ENCODE results near the gene MYO1H. TPM values are rescaled to one million over a fixed set of nuclear protein-coding genes. Genes with fewer than 3 reads are reported as not detected.
A peak's percentile ranks its signal among the peaks of the same experiment; 100 is the strongest.

MYO1H gene
- total and polyA plus RNA-seq, 2 experiments from 2014 or later: not detected

GRCh38 chr12:109393437-109394345, 46.0 kb downstream of the MYO1H start:
- H3K79me2 ChIP-seq (replicated peaks; ENCODE audit: insufficient read depth): no peaks in the 10 kb centered on the region
- no peak for TF ChIP-seq CREB1 (CRISPR knock-in tag; IDR thresholded peaks at IDR 0.05; ENCODE audit: low read depth)
- peak; percentile 90 to 96 for TF ChIP-seq CTCF (conservative IDR thresholded peaks at IDR 0.05; ENCODE audit: low read depth in 2 of 2)
- TF ChIP-seq ZNF114 (CRISPR knock-in tag; IDR thresholded peaks at IDR 0.05): no peak
- TF ChIP-seq POLR2AphosphoS5 (IDR thresholded peaks at IDR 0.05; ENCODE audit: low read depth): no peak
- no peak for TF ChIP-seq ZNF462 (CRISPR knock-in tag; IDR thresholded peaks at IDR 0.05)
- no peak for TF ChIP-seq EZH2 (IDR thresholded peaks at IDR 0.05; ENCODE audit: low read depth, unreplicated experiment)
- TF ChIP-seq NANOG (IDR thresholded peaks at IDR 0.05; ENCODE audit: borderline replicate concordance): no peak
- no peak for TF ChIP-seq JUNB (IDR thresholded peaks at IDR 0.05; ENCODE audit: unreplicated experiment)
- TF ChIP-seq ZNF331 (CRISPR knock-in tag; IDR thresholded peaks at IDR 0.05; ENCODE audit: low read depth): no peak
- Mint-ChIP-seq H3K4me3 (no peak overlapping the region), H3K36me3 (ENCODE audit: low read depth) (no peaks in the 10 kb centered on the region), H3K9me3 (no peaks in the 10 kb centered on the region; the same call in 2 of the 3 replicates), H3K4me1 (no peaks in the 10 kb centered on the region), H3K27me3 (ENCODE audit: insufficient read depth, low read depth, poor library complexity) (peaks cover 4% of the 10 kb centered on the region), H3K27ac (no peak overlapping the region)
- ATAC-seq: peak; percentile 81
- H3K4me1 ChIP-seq (ENCODE audit: insufficient read depth): no peaks in the 10 kb centered on the region
- no peaks in the 10 kb centered on the region for H3K27me3 ChIP-seq (ENCODE audit: insufficient read depth)
- no peaks in the 10 kb centered on the region for H3F3A ChIP-seq (replicated peaks; ENCODE audit: low read depth)
- H3K36me3 ChIP-seq (ENCODE audit: insufficient read depth): no peaks in the 10 kb centered on the region
- no peaks in the 10 kb centered on the region for H4K20me1 ChIP-seq (replicated peaks; ENCODE audit: insufficient read depth)
- H2AFZ ChIP-seq: no peak overlapping the region
- H3K27ac ChIP-seq (ENCODE audit: low read depth): no peak overlapping the region
- no peak overlapping the region for H3K4me2 ChIP-seq
- DNase-seq (ENCODE audit: low spot score): peak; percentile 77
- H3K9me2 ChIP-seq (ENCODE audit: insufficient read depth): no peaks in the 10 kb centered on the region
- no peak overlapping the region for H3K4me3 ChIP-seq

Measured in GM23338 (cell line).